GM12892 (cell line): ENCODE measurements around the gene KMT5B.

Experiments used
- POLR2A ChIP-seq: IDR thresholded peaks from 2 replicates; pipeline ENCODE4 v1.6.1; 2011; ENCODE audit warnings: low read depth, low read length, control low read depth
- TAF1 ChIP-seq: IDR thresholded peaks from 2 replicates; pipeline ENCODE4 v1.6.1; 2011; ENCODE audit warnings: low read depth, mild to moderate bottlenecking, control low read depth, low read length, borderline replicate concordance

- TF ChIP-seq POLR2A (no peak), TAF1 (no peak)
Measured at GRCh38 chr11:68146704-68147474, 66.2 kb downstream of the KMT5B start.
